Activated CD4-positive, alpha-beta memory T cell treated with anti-CD3 and anti-CD28 coated beads for 36 hours (primary cell): ENCODE measurements around the gene DAB2IP. TPM values are rescaled to one million over a fixed set of nuclear protein-coding genes. Genes with fewer than 3 reads are reported as not detected.

Source experiments
- CTCF ChIA-PET: fragments of 350-600 bp; sonication (Branson Sonifier 250); formaldehyde crosslinking; loops from one replicate; lab custom pipeline; 2021; ENCODE audit warnings: antibody characterized with exemption, inconsistent platforms; lab: Charles Lee
- POLR2A ChIA-PET: fragments of 350-600 bp; sonication (Branson Sonifier 250); formaldehyde crosslinking; loops from one replicate; lab custom pipeline; 2021; ENCODE audit warnings: antibody characterized with exemption; lab: Charles Lee
- DNase-seq: peaks from one replicate; pipeline ENCODE4 v3.0.0-alpha.2; 2020
- H3K27ac Mint-ChIP-seq: one replicate; pipeline ENCODE4 v1.8.0; 2021; ENCODE audit warnings: mixed read lengths
- H3K27me3 Mint-ChIP-seq: one replicate; pipeline ENCODE4 v1.8.0; 2021; ENCODE audit warnings: mixed read lengths
- H3K36me3 Mint-ChIP-seq: one replicate; pipeline ENCODE4 v1.8.0; 2021; ENCODE audit warnings: mixed read lengths
- H3K4me1 Mint-ChIP-seq: one replicate; pipeline ENCODE4 v1.8.0; 2021; ENCODE audit warnings: low read depth, mixed read lengths
- H3K4me3 Mint-ChIP-seq: one replicate; pipeline ENCODE4 v1.8.0; 2021; ENCODE audit warnings: mild to moderate bottlenecking, mixed read lengths
- H3K9me3 Mint-ChIP-seq: one replicate; pipeline ENCODE4 v1.8.0; 2021; ENCODE audit warnings: mixed read lengths
- intact Hi-C: fragments of 100-400 bp; cut with micrococcal nuclease; formaldehyde crosslinking; loops from one replicate; pipeline ENCODE4 v1.15.1; 2023
- total RNA-seq, 2 experiments: library from RNA; stranded (reverse); gene quantifications; one replicate each; pipeline ENCODE4 v1.2.3, GENCODE V29; 2021

DAB2IP gene
- total RNA-seq, 2 experiments from 2014 or later: not detected

DNA sequence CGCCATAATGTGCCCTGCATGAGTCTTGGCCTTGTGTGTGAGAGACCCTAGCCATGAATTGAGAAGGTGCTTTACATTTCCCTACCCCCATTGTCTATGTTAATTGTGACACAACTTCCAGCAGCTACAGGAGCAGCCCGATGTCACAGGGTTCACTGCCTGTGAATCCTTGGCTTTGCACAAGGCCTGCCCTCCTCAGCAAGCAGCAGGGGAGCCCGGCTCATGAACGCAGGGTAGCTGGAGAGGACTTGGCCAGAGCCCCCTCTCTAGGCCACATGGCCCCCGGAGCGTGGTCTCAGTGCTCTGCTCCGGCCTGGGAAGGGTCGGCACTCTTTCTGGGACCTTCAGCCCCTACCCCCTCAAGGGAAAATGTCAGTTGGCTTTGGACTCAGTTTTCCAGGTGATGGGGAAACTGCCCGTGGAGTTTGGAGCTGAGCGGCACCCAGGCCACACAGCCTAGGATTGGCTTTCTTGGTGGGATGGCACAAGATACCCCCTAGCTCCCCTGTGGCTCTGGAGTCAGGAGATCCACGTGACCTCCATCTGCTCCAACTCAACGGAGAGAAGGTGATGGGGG lies 160.8 kb downstream of the DAB2IP start:
- H3K4me3 Mint-ChIP-seq: no peak overlapping the region
- no peaks in the 10 kb centered on the region for H3K4me1 Mint-ChIP-seq
- H3K36me3 Mint-ChIP-seq: no peaks in the 10 kb centered on the region
- ChIA-PET POLR2A (no interaction called here), CTCF (no interaction called here)
- no peak overlapping the region for H3K27ac Mint-ChIP-seq
- no peaks in the 10 kb centered on the region for H3K27me3 Mint-ChIP-seq
- no peak for DNase-seq
- intact Hi-C loops: no loop called here
- H3K9me3 Mint-ChIP-seq: no peaks in the 10 kb centered on the region

DNA sequence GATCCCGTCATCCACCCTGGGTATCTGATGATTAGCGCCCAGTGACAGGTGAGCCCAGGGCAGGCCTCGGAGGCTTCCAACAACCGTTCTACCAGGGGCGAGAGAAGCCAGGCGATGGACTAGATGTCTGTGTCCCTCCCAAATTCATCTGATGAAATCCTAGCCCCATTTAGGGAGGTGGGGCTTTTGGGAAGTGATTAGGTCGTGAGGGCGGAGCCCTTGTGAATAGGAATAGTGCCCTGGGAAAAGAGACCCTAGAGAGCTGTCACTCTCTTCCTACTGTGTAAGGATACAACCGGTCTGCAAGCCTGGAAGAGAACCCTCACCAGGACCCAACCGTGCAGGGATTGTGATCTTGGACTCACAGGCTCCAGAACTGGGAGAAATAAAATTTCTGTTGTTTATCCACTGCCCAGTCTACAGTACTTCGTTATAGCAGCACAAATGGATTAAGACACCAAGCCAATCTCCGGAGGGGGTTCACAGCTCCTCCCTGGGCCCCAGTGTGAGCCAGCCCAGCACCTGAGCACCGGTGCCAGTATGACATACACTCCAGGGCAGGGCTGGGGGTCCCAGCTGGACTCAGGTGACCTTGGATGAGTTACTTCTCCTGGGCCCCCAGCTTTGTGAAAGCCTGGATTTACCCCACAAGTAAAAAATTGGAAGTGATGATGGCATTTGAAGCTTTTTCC lies 162.2 kb downstream of the DAB2IP start:
- POLR2A ChIA-PET: no interaction called here
- CTCF ChIA-PET: no interaction called here
- Mint-ChIP-seq H3K36me3 (no peaks in the 10 kb centered on the region), H3K4me3 (no peak overlapping the region), H3K4me1 (no peaks in the 10 kb centered on the region), H3K27ac (no peak overlapping the region), H3K27me3 (no peaks in the 10 kb centered on the region), H3K9me3 (no peaks in the 10 kb centered on the region)
- intact Hi-C loops: no loop called here
- DNase-seq: no peak

DNA sequence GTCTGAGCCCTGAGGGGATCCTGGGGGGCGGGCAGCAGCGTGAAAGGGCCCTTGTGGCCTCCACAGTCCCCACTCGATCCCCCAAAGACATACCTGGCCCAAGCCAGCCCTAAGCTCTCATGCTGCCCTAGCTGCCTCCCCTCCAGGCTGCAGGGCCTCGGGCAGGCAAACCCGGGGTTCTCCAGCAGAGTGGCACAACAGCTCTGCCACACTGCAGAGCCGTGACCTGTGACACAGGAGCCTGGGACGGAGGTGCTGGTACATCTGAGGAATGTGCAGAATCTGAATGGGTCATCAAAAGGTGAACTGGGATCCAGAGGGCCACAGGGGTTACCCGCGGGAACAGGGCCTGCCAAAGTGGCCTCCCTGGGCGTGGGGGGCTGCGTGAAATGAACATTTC lies 163.2 kb downstream of the DAB2IP start:
- Mint-ChIP-seq H3K4me1 (no peaks in the 10 kb centered on the region), H3K36me3 (no peaks in the 10 kb centered on the region), H3K27me3 (no peaks in the 10 kb centered on the region), H3K9me3 (no peaks in the 10 kb centered on the region), H3K4me3 (no peak overlapping the region), H3K27ac (no peak overlapping the region)
- CTCF ChIA-PET: no interaction called here
- POLR2A ChIA-PET: no interaction called here
- no peak for DNase-seq
- intact Hi-C loops: no loop called here

DNA sequence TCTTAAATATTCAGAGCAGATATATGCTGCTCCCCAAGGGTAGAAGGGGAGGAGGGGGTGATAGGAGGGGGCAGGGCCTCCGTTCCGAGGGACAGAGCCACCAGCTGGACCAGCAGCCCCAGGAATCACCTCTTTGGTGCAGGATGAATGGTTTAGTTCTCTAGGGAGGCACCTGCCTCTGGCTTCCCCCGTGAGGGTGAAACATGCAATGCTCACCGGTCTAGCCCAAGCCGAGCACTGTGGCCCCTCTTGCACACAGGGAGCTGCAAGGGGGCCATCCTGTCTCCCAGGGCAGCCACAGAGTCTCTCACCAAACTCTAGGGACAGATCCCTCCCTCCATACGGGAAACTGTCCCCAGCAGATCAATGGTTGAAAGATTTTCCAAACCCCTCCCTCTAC lies 163.7 kb downstream of the DAB2IP start:
- ChIA-PET CTCF (no interaction called here), POLR2A (no interaction called here)
- H3K27me3 Mint-ChIP-seq: no peaks in the 10 kb centered on the region
- intact Hi-C loops: no loop called here
- no peaks in the 10 kb centered on the region for H3K9me3 Mint-ChIP-seq
- DNase-seq: no peak
- H3K4me1 Mint-ChIP-seq: no peaks in the 10 kb centered on the region
- no peaks in the 10 kb centered on the region for H3K36me3 Mint-ChIP-seq
- H3K4me3 Mint-ChIP-seq: no peak overlapping the region
- no peak overlapping the region for H3K27ac Mint-ChIP-seq

DNA sequence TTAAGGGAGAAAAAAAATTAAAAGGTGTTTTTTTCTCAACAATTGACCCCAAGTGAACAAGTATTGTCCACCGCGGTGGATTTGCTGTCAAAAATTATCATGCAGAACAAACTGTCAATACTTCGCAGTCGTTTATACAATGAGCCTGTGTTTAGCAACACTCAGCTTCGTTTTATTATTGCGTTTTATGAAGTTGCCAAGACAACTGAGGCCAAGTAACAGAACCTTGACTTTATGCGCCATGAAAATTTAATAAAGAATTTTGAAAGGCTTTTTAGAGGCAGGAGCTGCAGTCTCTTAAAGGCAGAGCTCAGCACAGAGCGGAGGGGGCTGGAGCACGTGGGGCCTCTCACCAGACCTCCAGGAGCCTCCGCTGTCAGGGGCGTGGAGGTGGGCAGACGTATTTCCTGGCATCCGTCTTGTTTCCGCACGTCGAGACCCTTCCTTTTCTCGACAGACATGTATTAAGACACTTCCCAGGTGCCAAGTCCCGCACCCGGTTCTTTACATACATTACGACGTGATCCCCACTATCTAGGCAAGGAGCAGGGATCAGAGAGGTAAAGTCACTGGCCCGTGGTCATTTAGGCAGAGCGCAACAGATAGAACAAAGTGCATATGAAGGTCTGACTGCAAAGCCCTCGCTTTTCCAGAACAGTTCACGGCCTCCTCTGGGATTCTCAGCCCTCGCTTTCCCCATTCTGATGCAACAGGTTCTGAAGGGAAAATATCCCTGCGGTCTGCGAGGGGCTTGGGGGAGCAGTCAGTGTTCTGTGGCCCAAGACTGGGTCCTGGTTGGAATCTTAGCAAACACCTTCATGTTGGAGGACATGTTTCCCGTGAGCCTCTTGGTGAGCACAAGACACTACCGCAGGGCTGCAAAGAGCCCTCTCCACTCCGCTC lies 164.4 kb downstream of the DAB2IP start:
- intact Hi-C loops: no loop called here
- POLR2A ChIA-PET: no interaction called here
- no peaks in the 10 kb centered on the region for H3K4me1 Mint-ChIP-seq
- no peaks in the 10 kb centered on the region for H3K36me3 Mint-ChIP-seq
- no peak overlapping the region for H3K4me3 Mint-ChIP-seq
- H3K9me3 Mint-ChIP-seq: no peaks in the 10 kb centered on the region
- no peaks in the 10 kb centered on the region for H3K27me3 Mint-ChIP-seq
- no peak overlapping the region for H3K27ac Mint-ChIP-seq
- DNase-seq: no peak
- CTCF ChIA-PET: no interaction called here

DNA sequence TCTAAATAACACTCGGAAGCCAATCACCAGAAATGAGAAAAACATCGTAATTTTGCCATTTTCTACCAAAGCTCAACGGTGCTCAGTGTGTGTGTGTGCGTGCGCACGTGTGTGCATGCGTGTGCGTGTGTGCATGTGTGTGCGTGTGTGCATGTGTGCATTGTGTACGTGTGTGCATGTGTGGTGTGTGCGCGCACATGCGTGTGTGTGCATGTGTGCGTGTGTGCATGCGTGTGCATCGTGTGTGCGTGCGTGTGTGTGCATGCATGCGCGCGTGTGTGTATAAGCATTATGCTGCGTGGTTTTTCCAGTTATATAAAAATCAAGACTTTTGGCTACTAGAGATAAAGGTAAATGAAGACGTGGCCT lies 165.0 kb downstream of the DAB2IP start:
- no peak overlapping the region for H3K27ac Mint-ChIP-seq
- no peaks in the 10 kb centered on the region for H3K27me3 Mint-ChIP-seq
- POLR2A ChIA-PET: no interaction called here
- no peaks in the 10 kb centered on the region for H3K9me3 Mint-ChIP-seq
- H3K4me3 Mint-ChIP-seq: no peak overlapping the region
- intact Hi-C loops: no loop called here
- CTCF ChIA-PET: no interaction called here
- no peaks in the 10 kb centered on the region for H3K36me3 Mint-ChIP-seq
- H3K4me1 Mint-ChIP-seq: no peaks in the 10 kb centered on the region
- DNase-seq: no peak

DNA sequence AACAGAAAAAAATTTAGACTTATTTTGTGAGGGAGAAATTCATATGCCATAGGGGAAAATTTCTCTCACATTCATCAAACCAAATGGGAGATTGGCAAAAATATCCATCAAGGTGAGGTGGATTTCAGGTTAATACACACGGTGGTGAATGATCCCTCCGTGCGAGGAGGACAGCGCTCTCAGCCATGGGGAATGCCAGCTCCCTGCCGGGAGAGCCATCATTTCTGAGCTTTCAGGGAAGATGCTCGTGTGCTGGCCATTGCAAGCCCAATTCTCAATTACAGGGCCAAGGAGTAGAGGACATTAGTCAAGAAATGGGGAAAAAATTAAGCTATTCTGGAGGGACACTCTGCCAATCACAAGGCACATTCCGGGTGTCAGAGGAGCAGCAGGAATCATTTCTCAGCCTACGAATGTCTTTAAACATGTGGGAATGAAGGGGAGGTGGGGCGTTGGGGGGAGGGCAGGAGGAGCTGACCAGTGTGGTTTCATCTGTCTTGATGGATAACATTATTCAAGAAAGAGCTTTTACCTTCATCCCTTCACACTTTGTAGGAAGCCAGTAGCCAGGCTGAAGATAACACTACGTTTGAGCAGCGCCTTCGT lies 165.5 kb downstream of the DAB2IP start:
- POLR2A ChIA-PET: no interaction called here
- no peaks in the 10 kb centered on the region for H3K4me1 Mint-ChIP-seq
- H3K4me3 Mint-ChIP-seq: no peak overlapping the region
- no peaks in the 10 kb centered on the region for H3K36me3 Mint-ChIP-seq
- CTCF ChIA-PET: no interaction called here
- H3K27ac Mint-ChIP-seq: no peak overlapping the region
- H3K9me3 Mint-ChIP-seq: no peaks in the 10 kb centered on the region
- H3K27me3 Mint-ChIP-seq: no peaks in the 10 kb centered on the region
- DNase-seq: no peak
- intact Hi-C loops: no loop called here

DNA sequence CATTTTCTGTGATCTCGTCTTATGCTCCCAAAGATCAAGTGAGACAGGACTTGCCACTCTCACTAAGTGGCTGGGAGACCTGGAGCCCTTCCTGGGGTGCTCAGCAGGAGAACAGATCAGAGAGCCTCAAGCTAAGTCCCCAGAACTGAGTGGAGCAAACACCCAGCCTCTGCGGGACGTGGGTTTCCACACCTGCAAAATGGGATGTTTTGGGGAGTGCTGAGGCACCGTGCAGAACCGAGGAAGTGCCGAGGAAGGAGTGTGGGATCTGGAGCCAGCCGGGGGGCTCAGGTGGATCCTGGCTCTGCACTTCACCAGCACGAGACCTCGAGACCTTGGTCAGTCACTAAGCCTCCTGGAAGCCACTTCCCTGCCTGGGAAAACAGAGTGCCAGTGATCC lies 166.0 kb downstream of the DAB2IP start:
- Mint-ChIP-seq H3K27ac (no peak overlapping the region), H3K27me3 (no peaks in the 10 kb centered on the region), H3K9me3 (no peaks in the 10 kb centered on the region), H3K4me1 (no peaks in the 10 kb centered on the region), H3K36me3 (no peaks in the 10 kb centered on the region), H3K4me3 (no peak overlapping the region)
- ChIA-PET CTCF (no interaction called here), POLR2A (no interaction called here)
- intact Hi-C loops: no loop called here
- DNase-seq: no peak

DNA sequence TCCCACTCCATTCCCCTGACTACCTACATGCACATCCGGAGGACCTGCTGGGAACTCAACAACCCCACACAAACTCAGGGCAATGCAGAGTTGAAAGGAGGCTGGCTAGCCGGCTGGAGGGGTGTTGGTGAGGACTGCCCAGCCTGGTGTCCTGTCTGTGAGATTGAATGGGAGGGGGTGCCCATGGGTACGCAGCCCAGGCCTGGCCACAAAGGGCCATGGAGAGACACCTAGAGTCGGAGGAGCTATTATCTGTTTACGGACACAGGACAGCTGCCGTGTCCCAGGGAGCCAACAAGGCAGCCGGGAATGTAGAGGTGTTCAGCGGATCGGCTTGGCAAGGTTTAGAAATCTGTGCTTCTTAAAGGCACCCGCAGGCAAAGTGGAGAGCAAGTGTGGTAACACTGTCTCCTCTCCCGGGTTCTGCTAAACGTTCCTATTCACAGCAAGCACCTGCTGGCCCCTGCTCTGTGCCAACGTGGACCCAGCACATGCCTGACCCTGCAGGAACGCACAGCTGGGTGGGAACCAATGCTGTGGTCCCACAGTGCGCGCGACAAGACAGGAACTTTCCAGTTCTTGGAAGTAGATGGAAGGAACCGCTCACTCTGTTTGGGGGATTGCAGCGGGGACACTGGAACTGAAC lies 166.7 kb downstream of the DAB2IP start:
- Mint-ChIP-seq H3K9me3 (no peaks in the 10 kb centered on the region), H3K27ac (no peak overlapping the region), H3K4me3 (no peak overlapping the region), H3K4me1 (no peaks in the 10 kb centered on the region), H3K36me3 (no peaks in the 10 kb centered on the region), H3K27me3 (no peaks in the 10 kb centered on the region)
- intact Hi-C loops: no loop called here
- ChIA-PET CTCF (no interaction called here), POLR2A (no interaction called here)
- no peak for DNase-seq

DNA sequence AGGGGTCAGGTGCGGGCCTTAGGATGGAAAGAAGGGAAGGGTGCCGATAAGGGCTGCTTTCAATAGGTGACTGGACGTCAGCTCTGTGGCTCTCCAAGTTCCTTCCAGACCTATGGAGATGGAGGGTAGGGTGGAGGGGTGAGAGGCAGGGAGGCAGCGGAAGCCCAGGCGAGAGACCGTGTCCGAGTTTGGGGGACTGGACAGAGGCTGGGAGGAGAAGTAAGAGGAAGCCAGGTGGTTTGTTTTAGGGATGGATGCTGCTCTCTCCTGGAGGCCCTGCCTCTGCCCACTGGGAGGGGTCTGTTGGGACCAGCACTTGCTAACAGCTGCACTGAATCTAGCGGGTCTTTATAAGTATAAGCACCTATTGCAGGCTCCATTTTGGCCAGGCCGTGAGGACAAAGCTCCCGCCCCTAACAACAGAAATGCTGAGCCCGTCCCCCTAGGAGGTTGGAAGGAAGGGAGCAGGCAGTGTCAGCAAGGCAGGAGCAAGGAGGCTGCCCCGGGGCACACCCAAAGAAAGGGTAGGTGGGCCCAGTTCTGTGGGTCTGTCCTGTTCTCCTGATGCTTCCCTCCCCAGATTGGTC lies 167.5 kb downstream of the DAB2IP start:
- H3K27ac Mint-ChIP-seq: no peak overlapping the region
- H3K9me3 Mint-ChIP-seq: no peaks in the 10 kb centered on the region
- no peaks in the 10 kb centered on the region for H3K4me1 Mint-ChIP-seq
- no peaks in the 10 kb centered on the region for H3K27me3 Mint-ChIP-seq
- H3K4me3 Mint-ChIP-seq: no peak overlapping the region
- intact Hi-C loops: no loop called here
- CTCF ChIA-PET: no interaction called here
- DNase-seq: no peak
- H3K36me3 Mint-ChIP-seq: no peaks in the 10 kb centered on the region
- POLR2A ChIA-PET: no interaction called here

DNA sequence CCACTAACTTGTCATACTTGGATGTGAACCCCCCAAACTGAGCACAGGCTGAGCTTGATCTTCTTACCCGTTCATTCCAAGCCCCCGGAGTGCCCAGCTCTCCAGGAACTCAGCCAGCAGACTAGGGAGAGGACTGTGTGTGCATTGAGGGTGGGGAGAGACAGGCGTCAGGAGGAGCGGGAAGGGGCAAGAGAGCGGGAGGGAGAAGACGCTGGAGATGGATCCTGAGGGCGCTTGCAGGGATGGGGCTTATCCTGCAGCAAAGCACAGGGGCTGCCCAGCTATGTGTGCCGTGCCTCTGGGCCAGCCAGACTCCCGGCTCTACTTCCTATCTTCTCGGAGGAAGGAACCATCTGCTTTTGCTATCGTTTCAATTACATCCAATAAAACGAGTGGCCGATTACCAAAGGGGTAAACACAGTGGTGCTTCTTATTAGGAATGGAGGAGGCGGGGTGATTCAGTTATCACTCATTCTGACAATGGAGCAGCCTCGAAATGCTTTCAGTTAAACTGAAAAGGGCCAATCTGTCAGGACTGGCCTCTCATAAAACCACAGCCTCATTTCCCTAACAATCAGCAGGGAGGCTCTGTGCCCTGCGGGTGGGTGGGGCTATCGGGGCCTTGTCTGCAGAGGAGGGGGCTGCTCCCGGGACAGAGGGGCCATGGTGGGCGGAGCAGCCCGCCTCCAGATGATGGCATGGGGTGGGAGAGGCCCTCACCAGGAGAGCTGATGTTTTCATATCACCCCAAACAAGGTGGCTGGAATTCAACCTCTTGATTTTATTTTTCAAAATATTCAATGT lies 168.2 kb downstream of the DAB2IP start:
- ChIA-PET CTCF (no interaction called here), POLR2A (no interaction called here)
- Mint-ChIP-seq H3K4me1 (no peaks in the 10 kb centered on the region), H3K4me3 (no peak overlapping the region), H3K27ac (no peak overlapping the region), H3K36me3 (no peaks in the 10 kb centered on the region), H3K9me3 (no peaks in the 10 kb centered on the region), H3K27me3 (no peaks in the 10 kb centered on the region)
- DNase-seq: no peak
- intact Hi-C loops: no loop called here
